Measurements from ENCODE around the gene CAPN5.
A peak's percentile ranks its signal among the peaks of the same experiment; 100 is the strongest.
"Not testable (repeated sequence)": the region's sequence is repeated elsewhere in the genome, so short reads cannot be mapped to it uniquely, and the experiment has no call there.

The CAPN5 gene

GRCh38 chr11:77066229-77067042 is at the start of gene CAPN5:
CAPN5 (plus strand) TSS chr11:77066971; CDS start chr11:77084887, 17,916 bp downstream.
- H3K79me2 ChIP-seq (ENCODE audit: insufficient read depth, low read length) = peaks cover 29% of the 10 kb centered on the region

GRCh38 chr11:77018396-77018924 is 48.3 kb upstream of the CAPN5 start:
- not testable (repeated sequence) for H3K4me2 ChIP-seq (ENCODE audit: low read depth, low read length, poor library complexity, severe bottlenecking); H3K4me3 ChIP-seq (ENCODE audit: low read length, poor library complexity, severe bottlenecking); H3F3A ChIP-seq (ENCODE audit: low read depth)

More at GRCh38 chr11:77066229-77067042, at the start of gene CAPN5:
- peak within 1 kb of the TSS; percentile 94 for H2AFZ ChIP-seq (ENCODE audit: low read length)
- H3K4me3 ChIP-seq (ENCODE audit: low read length, poor library complexity, severe bottlenecking) = peak within 1 kb of the TSS; percentile 87
- H3K9me3 ChIP-seq (ENCODE audit: insufficient read depth, low read depth, low read length) = no peaks in the 10 kb centered on the region
- H4K20me1 ChIP-seq (ENCODE audit: insufficient read depth, low read length, poor library complexity, severe bottlenecking) = peaks cover 7% of the 10 kb centered on the region
- no peaks in the 10 kb centered on the region for H3K9me2 ChIP-seq (replicated peaks; ENCODE audit: low read depth, low read length)
- H3F3A ChIP-seq (ENCODE audit: low read depth) = no peaks in the 10 kb centered on the region
- H3K4me1 ChIP-seq (ENCODE audit: insufficient read depth, low read length, poor library complexity, severe bottlenecking) = peaks cover 45% of the 10 kb centered on the region
- H3K4me2 ChIP-seq (ENCODE audit: low read depth, low read length, poor library complexity, severe bottlenecking) = peak within 1 kb of the TSS; percentile 92
- peak within 1 kb of the TSS; percentile 75 for H3K9ac ChIP-seq (ENCODE audit: low read depth, low read length, poor library complexity, severe bottlenecking)
- H3K27me3 ChIP-seq (ENCODE audit: insufficient read depth, low read length, poor library complexity, severe bottlenecking) = no peaks in the 10 kb centered on the region
- peak; percentile 51 for TF ChIP-seq CTCF (conservative IDR thresholded peaks at IDR 0.05; ENCODE audit: low read length)
- no peak for TF ChIP-seq EZH2phosphoT487 (IDR thresholded peaks at IDR 0.05; ENCODE audit: borderline replicate concordance)
- H3K36me3 ChIP-seq (ENCODE audit: insufficient read depth, low read length) = no peaks in the 10 kb centered on the region

GRCh38 chr11:77019976-77020595 is 46.7 kb upstream of the CAPN5 start:
- no peak overlapping the region for H2AFZ ChIP-seq (ENCODE audit: low read length)
- H3K9me2 ChIP-seq (replicated peaks; ENCODE audit: low read depth, low read length) = no peaks in the 10 kb centered on the region
- no peaks in the 10 kb centered on the region for H3K79me2 ChIP-seq (ENCODE audit: insufficient read depth, low read length)
- H3K9me3 ChIP-seq (ENCODE audit: insufficient read depth, low read depth, low read length) = no peaks in the 10 kb centered on the region
- no peak overlapping the region for H3K9ac ChIP-seq (ENCODE audit: low read depth, low read length, poor library complexity, severe bottlenecking)
- H3K4me3 ChIP-seq (ENCODE audit: low read length, poor library complexity, severe bottlenecking) = no peak overlapping the region
- H3K4me2 ChIP-seq (ENCODE audit: low read depth, low read length, poor library complexity, severe bottlenecking) = no peak overlapping the region
- H3K4me1 ChIP-seq (ENCODE audit: insufficient read depth, low read length, poor library complexity, severe bottlenecking) = no peaks in the 10 kb centered on the region
- H3F3A ChIP-seq (ENCODE audit: low read depth) = no peaks in the 10 kb centered on the region
- no peaks in the 10 kb centered on the region for H4K20me1 ChIP-seq (ENCODE audit: insufficient read depth, low read length, poor library complexity, severe bottlenecking)
- TF ChIP-seq EZH2phosphoT487 (IDR thresholded peaks at IDR 0.05; ENCODE audit: borderline replicate concordance) = no peak
- no peak for TF ChIP-seq CTCF (conservative IDR thresholded peaks at IDR 0.05; ENCODE audit: low read length)
- H3K36me3 ChIP-seq (ENCODE audit: insufficient read depth, low read length) = no peaks in the 10 kb centered on the region
- H3K27me3 ChIP-seq (ENCODE audit: insufficient read depth, low read length, poor library complexity, severe bottlenecking) = no peaks in the 10 kb centered on the region

More at GRCh38 chr11:77018396-77018924, 48.3 kb upstream of the CAPN5 start:
- not testable (repeated sequence) for H3K9me3 ChIP-seq (ENCODE audit: insufficient read depth, low read depth, low read length); H4K20me1 ChIP-seq (ENCODE audit: insufficient read depth, low read length, poor library complexity, severe bottlenecking); H3K4me1 ChIP-seq (ENCODE audit: insufficient read depth, low read length, poor library complexity, severe bottlenecking); H3K9ac ChIP-seq (ENCODE audit: low read depth, low read length, poor library complexity, severe bottlenecking); H3K79me2 ChIP-seq (ENCODE audit: insufficient read depth, low read length); H3K27me3 ChIP-seq (ENCODE audit: insufficient read depth, low read length, poor library complexity, severe bottlenecking); H3K9me2 ChIP-seq (replicated peaks; ENCODE audit: low read depth, low read length); H2AFZ ChIP-seq (ENCODE audit: low read length); H3K36me3 ChIP-seq (ENCODE audit: insufficient read depth, low read length)
